HL-60 (cell line): ENCODE measurements around the gene RNF227.

Source experiments
- DNase-seq, 2 experiments: peaks; one replicate each; pipeline ENCODE4 v3.0.0-alpha.2; 2010 to 2020; ENCODE audit warnings: low read depth in 1 of 2, low spot score in 1 of 2
- H3K27ac ChIP-seq: fragments of 250-450 bp; sonication (Bioruptor Pico); replicated peaks from 2 replicates; pipeline ENCODE4 v1.5.1; 2020; ENCODE audit warnings: mild to moderate bottlenecking, moderate library complexity
- H3K27me3 ChIP-seq: fragments of 250-450 bp; sonication (Bioruptor Pico); 2 replicates; pipeline ENCODE4 v1.5.1; 2021; ENCODE audit warnings: mild to moderate bottlenecking, moderate library complexity; ENCODE audit not compliant: insufficient read depth, poor library complexity, severe bottlenecking
- H3K4me3 ChIP-seq: replicated peaks from 2 replicates; pipeline ENCODE4 v1.5.1; 2011; ENCODE audit warnings: mild to moderate bottlenecking, control low read depth, low read length; ENCODE audit not compliant: insufficient read depth
- GABPA ChIP-seq: IDR thresholded peaks from 2 replicates; pipeline ENCODE4 v1.6.1; 2012; ENCODE audit warnings: low read depth
- POLR2AphosphoS5 ChIP-seq: IDR thresholded peaks from 2 replicates; pipeline ENCODE4 v1.6.1; 2012; ENCODE audit warnings: low read depth
- SPI1 ChIP-seq: IDR thresholded peaks from 2 replicates; pipeline ENCODE4 v1.6.1; 2012; ENCODE audit warnings: low read depth, mild to moderate bottlenecking, borderline replicate concordance
- TF ChIP-seq, protein P1 (sequence below): IDR thresholded peaks from one replicate; pipeline ENCODE4 v1.5.1; 2011; ENCODE audit warnings: low read length, control low read depth, inconsistent platforms; ENCODE audit not compliant: insufficient read depth
- TF ChIP-seq, protein P2 (sequence below): IDR thresholded peaks from 2 replicates; pipeline ENCODE4 v1.6.1; 2012; ENCODE audit warnings: low read depth; ENCODE audit not compliant: insufficient replicate concordance

RNF227 gene

DNA sequence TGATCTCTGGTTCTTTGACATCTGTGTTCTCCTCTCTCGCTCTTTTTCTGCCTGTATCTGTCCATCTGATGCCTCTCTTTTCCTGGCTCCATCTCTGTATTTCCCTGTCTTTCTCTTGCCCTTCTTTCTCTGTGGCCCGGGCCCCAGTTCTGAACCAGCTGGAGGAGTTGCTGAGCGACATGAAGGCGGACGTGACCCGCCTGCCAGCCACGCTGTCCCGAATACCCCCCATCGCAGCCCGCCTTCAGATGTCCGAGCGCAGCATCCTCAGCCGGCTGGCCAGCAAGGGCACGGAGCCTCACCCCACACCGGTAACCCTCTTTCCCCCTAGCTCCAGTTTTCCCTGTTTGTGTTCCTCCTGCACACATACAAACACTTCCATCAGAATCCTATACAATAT lies 5.8 kb downstream of the RNF227 start:
- Histone ChIP-seq H3K4me3 (no peak overlapping the region), H3K27ac (no peak overlapping the region), H3K27me3 (no peaks in the 10 kb centered on the region)
- no peak for DNase-seq
- TF ChIP-seq, protein P1, sequence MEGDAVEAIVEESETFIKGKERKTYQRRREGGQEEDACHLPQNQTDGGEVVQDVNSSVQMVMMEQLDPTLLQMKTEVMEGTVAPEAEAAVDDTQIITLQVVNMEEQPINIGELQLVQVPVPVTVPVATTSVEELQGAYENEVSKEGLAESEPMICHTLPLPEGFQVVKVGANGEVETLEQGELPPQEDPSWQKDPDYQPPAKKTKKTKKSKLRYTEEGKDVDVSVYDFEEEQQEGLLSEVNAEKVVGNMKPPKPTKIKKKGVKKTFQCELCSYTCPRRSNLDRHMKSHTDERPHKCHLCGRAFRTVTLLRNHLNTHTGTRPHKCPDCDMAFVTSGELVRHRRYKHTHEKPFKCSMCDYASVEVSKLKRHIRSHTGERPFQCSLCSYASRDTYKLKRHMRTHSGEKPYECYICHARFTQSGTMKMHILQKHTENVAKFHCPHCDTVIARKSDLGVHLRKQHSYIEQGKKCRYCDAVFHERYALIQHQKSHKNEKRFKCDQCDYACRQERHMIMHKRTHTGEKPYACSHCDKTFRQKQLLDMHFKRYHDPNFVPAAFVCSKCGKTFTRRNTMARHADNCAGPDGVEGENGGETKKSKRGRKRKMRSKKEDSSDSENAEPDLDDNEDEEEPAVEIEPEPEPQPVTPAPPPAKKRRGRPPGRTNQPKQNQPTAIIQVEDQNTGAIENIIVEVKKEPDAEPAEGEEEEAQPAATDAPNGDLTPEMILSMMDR = no peak
- TF ChIP-seq POLR2AphosphoS5 = no peak
- TF ChIP-seq SPI1 = no peak
- TF ChIP-seq, protein P2, sequence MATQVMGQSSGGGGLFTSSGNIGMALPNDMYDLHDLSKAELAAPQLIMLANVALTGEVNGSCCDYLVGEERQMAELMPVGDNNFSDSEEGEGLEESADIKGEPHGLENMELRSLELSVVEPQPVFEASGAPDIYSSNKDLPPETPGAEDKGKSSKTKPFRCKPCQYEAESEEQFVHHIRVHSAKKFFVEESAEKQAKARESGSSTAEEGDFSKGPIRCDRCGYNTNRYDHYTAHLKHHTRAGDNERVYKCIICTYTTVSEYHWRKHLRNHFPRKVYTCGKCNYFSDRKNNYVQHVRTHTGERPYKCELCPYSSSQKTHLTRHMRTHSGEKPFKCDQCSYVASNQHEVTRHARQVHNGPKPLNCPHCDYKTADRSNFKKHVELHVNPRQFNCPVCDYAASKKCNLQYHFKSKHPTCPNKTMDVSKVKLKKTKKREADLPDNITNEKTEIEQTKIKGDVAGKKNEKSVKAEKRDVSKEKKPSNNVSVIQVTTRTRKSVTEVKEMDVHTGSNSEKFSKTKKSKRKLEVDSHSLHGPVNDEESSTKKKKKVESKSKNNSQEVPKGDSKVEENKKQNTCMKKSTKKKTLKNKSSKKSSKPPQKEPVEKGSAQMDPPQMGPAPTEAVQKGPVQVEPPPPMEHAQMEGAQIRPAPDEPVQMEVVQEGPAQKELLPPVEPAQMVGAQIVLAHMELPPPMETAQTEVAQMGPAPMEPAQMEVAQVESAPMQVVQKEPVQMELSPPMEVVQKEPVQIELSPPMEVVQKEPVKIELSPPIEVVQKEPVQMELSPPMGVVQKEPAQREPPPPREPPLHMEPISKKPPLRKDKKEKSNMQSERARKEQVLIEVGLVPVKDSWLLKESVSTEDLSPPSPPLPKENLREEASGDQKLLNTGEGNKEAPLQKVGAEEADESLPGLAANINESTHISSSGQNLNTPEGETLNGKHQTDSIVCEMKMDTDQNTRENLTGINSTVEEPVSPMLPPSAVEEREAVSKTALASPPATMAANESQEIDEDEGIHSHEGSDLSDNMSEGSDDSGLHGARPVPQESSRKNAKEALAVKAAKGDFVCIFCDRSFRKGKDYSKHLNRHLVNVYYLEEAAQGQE = no peak
- TF ChIP-seq GABPA = no peak

DNA sequence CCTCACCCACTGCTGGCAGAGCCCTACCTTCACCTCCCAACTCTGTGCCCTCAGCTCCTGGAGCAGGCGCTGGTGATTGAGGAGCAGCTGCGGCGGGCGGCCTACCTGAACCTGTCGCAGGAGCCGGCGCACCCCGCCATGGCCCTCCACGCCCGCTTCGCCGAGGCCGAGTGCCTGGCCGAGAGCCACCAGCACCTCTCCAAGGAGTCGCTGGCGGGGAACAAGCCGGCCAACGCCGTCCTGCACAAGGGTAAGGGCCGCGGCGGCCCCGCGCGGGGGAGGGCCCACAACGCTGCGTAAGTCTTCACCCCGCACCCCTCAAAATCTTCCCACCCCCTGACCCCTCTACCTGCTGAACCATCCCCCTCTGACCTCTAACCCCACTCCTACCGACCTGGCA lies 7.0 kb downstream of the RNF227 start:
- TF ChIP-seq SPI1 = no peak
- no peak for TF ChIP-seq GABPA
- no peak for TF ChIP-seq POLR2AphosphoS5
- TF ChIP-seq, protein P2 = no peak
- TF ChIP-seq, protein P1 = no peak
- H3K27me3 ChIP-seq = no peaks in the 10 kb centered on the region
- no peak for DNase-seq
- no peak overlapping the region for H3K27ac ChIP-seq
- no peak overlapping the region for H3K4me3 ChIP-seq

DNA sequence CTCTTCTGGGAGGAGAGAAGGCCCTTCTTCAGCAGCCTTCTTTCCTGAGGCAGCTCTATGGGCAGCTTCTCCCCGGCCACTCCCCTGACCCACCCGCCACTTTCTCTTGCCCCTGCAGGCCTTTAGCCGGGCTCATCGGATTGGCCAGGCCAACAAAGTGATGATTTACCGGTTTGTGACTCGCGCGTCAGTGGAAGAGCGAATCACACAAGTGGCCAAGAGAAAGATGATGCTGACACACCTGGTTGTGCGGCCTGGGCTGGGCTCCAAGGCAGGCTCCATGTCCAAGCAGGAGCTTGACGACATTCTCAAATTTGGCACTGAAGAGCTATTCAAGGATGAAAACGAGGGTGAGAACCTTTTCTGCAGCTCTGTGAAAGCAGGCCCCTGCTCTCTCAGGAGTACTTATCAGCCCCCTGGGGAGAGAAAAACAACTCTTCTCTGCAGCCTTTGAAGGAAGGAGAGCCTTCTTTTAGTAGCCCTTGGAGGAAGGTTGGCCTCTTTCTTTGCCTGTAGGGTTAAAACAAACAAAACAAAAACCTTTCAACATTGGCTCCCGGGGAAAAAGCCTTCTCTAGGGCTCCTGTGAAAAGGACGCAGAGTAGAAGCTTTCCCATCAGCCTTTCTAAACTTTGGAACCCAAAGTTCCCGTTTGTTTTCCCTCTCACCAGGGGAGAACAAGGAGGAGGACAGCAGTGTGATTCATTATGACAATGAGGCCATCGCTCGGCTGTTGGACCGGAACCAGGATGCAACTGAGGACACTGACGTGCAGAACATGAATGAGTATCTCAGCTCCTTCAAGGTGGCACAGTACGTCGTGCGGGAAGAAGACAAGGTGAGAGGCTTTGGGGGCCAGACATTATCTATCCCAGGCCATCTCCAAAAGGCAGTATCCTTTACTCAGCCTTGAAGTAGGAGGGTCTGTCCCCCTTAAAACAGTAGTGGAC lies 12.7 kb downstream of the RNF227 start:
- H3K4me3 ChIP-seq = no peak overlapping the region
- DNase-seq = no peak
- no peaks in the 10 kb centered on the region for H3K27me3 ChIP-seq
- no peak overlapping the region for H3K27ac ChIP-seq
- TF ChIP-seq, protein P2 = no peak
- TF ChIP-seq POLR2AphosphoS5 (no peak), SPI1 (no peak), GABPA (no peak)
- TF ChIP-seq, protein P1 = no peak
